HUES48 (cell line): Measurements from ENCODE around the gene SERINC5.
"Not testable (repeated sequence)": the region's sequence is repeated elsewhere in the genome, so short reads cannot be mapped to it uniquely, and the experiment has no call there.

Source experiments
- H3K27ac ChIP-seq: one replicate; pipeline ENCODE4 v1.7.0; 2013; ENCODE audit warnings: low read depth, low read length, inconsistent platforms
- H3K27me3 ChIP-seq: 2 replicates; pipeline ENCODE4 v1.6.1; 2013; ENCODE audit warnings: mild to moderate bottlenecking, low read length; ENCODE audit not compliant: control insufficient read depth, insufficient read depth
- H3K36me3 ChIP-seq: 2 replicates; pipeline ENCODE4 v1.6.1; 2013; ENCODE audit warnings: low read length; ENCODE audit not compliant: control insufficient read depth, insufficient read depth
- H3K4me1 ChIP-seq: 2 replicates; pipeline ENCODE4 v1.6.1; 2013; ENCODE audit warnings: mild to moderate bottlenecking, low read length; ENCODE audit not compliant: control insufficient read depth, insufficient read depth
- H3K4me3 ChIP-seq: 2 replicates; pipeline ENCODE4 v1.5.1; 2013; ENCODE audit warnings: mild to moderate bottlenecking, low read depth, low read length
- H3K9ac ChIP-seq: 2 replicates; pipeline ENCODE4 v1.6.1; 2013; ENCODE audit warnings: mild to moderate bottlenecking, low read depth, low read length, moderate library complexity
- H3K9me3 ChIP-seq: 2 replicates; pipeline ENCODE4 v1.6.1; 2013; ENCODE audit warnings: low read length; ENCODE audit not compliant: control insufficient read depth, insufficient read depth

Gene SERINC5

DNA sequence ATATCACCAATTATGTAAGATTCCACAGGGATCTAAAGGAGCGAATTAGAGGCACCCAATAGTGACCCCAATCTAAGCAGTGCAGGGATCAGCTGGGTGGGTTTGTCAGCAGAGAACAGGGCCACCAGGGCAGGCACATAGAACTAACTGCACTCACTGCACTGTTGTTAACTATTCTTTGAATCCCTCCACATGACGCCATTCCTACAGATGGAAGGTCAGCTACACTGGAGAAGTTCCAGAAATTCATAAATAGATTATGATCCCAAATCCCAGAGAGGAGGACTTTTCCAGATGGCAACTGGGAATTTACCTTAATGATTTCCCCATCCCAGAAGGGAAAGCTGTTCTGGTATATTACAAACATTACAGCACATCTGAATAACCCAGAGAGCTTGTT lies 136.5 kb downstream of the SERINC5 start:
- H3K27ac ChIP-seq: no peak overlapping the region
- H3K36me3 ChIP-seq: no peaks in the 10 kb centered on the region
- no peaks in the 10 kb centered on the region for H3K27me3 ChIP-seq
- no peaks in the 10 kb centered on the region for H3K9me3 ChIP-seq
- H3K4me3 ChIP-seq: no peak overlapping the region
- no peak overlapping the region for H3K9ac ChIP-seq
- no peaks in the 10 kb centered on the region for H3K4me1 ChIP-seq

DNA sequence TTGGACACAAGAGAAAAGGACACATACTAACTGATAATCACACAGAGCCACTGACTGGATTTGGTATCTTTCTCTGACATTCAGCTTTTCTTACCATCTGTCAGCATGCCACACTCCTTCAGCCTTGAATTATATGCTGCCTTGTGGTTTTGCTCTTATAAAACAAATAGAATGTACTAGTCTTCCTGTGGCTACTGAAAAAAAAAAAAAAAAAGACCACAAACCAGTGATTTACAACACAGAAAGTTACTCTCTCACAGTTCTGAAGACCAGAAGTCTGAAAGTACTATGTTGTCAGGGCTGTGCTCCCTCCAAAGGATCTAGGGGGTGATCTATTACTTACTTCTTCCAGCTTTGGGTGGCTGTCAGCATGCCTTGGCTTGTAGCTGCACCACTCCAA lies 138.4 kb downstream of the SERINC5 start:
- Histone ChIP-seq H3K9ac (no peak overlapping the region), H3K4me3 (no peak overlapping the region)

GRCh38 chr5:80116465-80116864 lies 139.4 kb downstream of the SERINC5 start:
- Histone ChIP-seq H3K4me1 (peaks cover 7% of the 10 kb centered on the region; the same call in 1 of the 2 replicates), H3K27me3 (no peaks in the 10 kb centered on the region), H3K9me3 (no peaks in the 10 kb centered on the region), H3K9ac (no peak overlapping the region), H3K36me3 (no peaks in the 10 kb centered on the region), H3K4me3 (no peak overlapping the region), H3K27ac (no peak overlapping the region)

More for the DNA sequence above, 138.4 kb downstream of the SERINC5 start:
- no peaks in the 10 kb centered on the region for H3K36me3 ChIP-seq
- no peak overlapping the region for H3K27ac ChIP-seq
- H3K27me3 ChIP-seq: no peaks in the 10 kb centered on the region
- H3K9me3 ChIP-seq: no peaks in the 10 kb centered on the region
- H3K4me1 ChIP-seq: no peaks in the 10 kb centered on the region

- Histone ChIP-seq H3K4me3 (no peak overlapping the region), H3K27ac (no peak overlapping the region), H3K9me3 (no peaks in the 10 kb centered on the region), H3K9ac (no peak overlapping the region), H3K4me1 (peaks cover 11% of the 10 kb centered on the region; the same call in 1 of the 2 replicates), H3K27me3 (no peaks in the 10 kb centered on the region), H3K36me3 (no peaks in the 10 kb centered on the region)
These were observed 139.8 kb downstream of the SERINC5 start for GRCh38 chr5:80116000-80116399.

DNA sequence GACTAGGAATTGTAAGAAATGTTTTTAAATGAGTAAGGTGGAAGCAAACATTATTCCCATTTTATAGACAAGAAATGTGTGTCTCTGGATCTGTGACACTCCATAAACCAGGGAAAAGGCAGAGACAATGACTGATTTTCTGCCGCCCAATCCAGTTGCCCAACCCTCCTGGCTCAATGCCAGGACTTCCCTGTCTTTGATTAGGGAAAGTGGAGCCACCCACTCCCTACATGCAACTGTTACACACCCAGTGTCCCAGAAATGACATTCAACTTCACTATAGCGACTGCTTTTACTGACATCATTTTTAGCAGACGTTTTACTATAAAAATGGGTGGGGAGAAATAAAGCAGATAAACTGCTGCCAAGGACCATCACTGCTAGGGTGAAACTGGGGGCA lies 141.0 kb downstream of the SERINC5 start:
- Histone ChIP-seq H3K9me3 (no peaks in the 10 kb centered on the region), H3K4me1 (peaks cover 19% of the 10 kb centered on the region), H3K27ac (no peak overlapping the region), H3K4me3 (no peak overlapping the region), H3K27me3 (no peaks in the 10 kb centered on the region), H3K9ac (no peak overlapping the region), H3K36me3 (no peaks in the 10 kb centered on the region)

DNA sequence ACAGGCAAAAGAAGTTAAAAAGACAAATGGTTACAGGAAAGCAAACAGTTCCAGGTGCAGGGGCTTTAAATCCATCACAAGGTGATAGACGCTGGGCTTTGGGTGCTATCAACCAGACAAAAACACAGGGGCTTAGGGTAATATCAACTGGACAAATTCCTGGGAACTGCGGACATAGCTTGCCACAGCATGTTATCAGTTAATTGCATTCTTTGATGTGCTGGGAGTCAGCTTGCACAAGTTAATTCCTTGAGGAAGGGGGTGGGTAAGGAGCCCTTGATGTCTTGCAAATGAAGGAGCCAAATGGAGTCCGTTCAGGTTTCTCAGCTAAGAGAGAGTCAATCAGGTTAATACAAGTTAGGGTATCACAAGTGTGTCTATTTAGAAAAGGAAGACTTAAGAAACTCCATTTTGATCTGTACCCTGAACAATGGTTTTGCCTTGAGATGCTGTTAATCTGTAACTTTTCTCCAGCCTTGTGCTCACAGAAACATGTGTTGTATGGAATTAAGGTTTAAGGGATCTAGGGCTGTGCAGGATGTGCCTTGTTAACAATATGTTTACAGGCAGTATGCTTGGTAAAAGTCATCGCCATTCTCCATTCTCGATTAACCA lies 144.4 kb downstream of the SERINC5 start:
- not testable (repeated sequence) for H3K9ac ChIP-seq, H3K9me3 ChIP-seq, H3K27me3 ChIP-seq, H3K4me3 ChIP-seq, H3K36me3 ChIP-seq
- H3K4me1 ChIP-seq: peaks cover 23% of the 10 kb centered on the region
- H3K27ac ChIP-seq: peak overlapping the region; percentile 62

- H3K4me1 ChIP-seq: peaks cover 23% of the 10 kb centered on the region
These were observed 146.0 kb downstream of the SERINC5 start for GRCh38 chr5:80109646-80110478.

DNA sequence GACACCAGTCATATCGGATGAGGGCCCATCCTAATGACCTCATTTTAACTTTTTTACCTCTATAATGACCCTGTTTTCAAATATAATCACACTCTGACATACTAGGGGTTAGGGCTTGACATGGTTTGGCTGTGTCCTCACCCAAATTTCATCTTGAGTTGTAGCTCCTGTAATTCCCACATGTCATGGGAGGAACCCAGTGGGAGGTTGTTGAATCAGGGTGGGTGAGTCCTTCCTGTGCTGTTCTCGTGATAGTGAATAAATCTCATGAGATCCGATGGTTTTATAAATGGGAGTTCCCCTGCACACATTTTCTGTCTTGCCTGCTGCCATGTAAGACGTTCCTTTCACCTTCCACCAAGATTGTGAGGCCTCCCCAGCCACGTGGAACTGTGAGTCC lies 148.9 kb downstream of the SERINC5 start:
- no peak overlapping the region for H3K9ac ChIP-seq
- H3K27ac ChIP-seq: no peak overlapping the region
- H3K36me3 ChIP-seq: no peaks in the 10 kb centered on the region
- no peaks in the 10 kb centered on the region for H3K27me3 ChIP-seq
- no peaks in the 10 kb centered on the region for H3K9me3 ChIP-seq
- peaks cover 21% of the 10 kb centered on the region for H3K4me1 ChIP-seq
- H3K4me3 ChIP-seq: no peak overlapping the region

More at GRCh38 chr5:80109646-80110478, 146.0 kb downstream of the SERINC5 start:
- Histone ChIP-seq H3K27ac (peak overlapping the region; percentile 62), H3K27me3 (no peaks in the 10 kb centered on the region), H3K4me3 (no peak overlapping the region), H3K36me3 (no peaks in the 10 kb centered on the region), H3K9ac (no peak overlapping the region), H3K9me3 (no peaks in the 10 kb centered on the region)

DNA sequence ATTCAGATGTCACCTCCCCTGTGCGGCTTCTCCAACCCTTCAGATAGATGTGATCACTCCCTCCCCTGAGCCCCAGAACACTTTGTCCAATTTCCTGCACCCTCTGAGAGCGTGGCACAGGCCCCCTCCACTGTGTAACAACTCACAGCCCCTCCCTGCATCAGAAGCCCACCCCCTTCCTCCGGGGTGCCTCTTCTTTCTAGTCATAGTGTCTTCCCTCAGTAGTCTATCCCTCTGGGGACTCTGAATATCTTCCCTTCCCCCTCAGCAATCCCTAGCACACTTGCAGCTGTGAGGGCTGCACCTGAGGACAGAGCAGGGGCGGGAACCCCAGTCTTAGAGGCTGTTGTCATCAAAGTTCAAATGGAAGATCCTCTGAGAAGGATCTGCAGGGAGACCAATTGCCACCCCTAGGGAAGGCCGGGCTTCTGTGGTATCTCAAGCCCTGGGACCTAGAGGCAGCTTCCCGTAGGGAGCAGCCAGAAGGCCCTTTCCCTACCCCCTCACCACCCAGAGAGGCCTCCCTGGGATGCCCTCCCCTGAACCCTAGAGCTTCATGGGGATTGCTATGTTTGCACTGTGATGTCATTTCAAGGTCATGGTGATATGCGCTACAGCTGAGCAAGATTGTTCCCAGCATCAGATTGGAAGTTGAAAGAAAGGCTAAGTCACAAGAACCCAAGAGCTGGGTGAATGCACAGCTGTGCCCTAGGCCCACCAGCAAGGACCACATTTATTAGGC lies 150.0 kb downstream of the SERINC5 start:
- Histone ChIP-seq H3K4me3 (no peak overlapping the region), H3K36me3 (no peaks in the 10 kb centered on the region), H3K27ac (no peak overlapping the region), H3K9ac (no peak overlapping the region), H3K9me3 (no peaks in the 10 kb centered on the region), H3K27me3 (no peaks in the 10 kb centered on the region), H3K4me1 (peaks cover 10% of the 10 kb centered on the region)

DNA sequence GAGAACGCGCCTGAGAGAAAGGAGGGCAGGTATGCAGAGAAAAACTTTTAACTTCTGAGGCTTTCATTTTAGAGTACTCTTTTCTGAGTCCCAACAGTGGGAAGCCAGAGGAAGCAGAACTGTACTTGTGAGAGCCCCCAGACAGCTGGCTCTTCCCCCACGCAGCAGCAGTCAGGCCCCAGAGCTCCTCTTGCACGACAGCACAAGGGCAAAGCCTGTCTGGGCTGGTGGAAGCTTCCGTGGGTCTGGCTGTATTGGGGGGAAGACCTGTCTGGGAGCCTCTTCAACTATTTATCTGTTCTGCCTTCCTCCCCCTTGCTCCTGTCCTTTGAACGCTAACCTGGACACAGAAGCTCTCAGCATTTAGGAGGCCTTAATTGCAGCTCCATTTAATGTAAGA lies 152.5 kb downstream of the SERINC5 start:
- Histone ChIP-seq H3K9ac (no peak overlapping the region), H3K4me3 (no peak overlapping the region), H3K4me1 (peaks cover under 1% of the 10 kb centered on the region; the same call in 1 of the 2 replicates), H3K9me3 (no peaks in the 10 kb centered on the region), H3K36me3 (no peaks in the 10 kb centered on the region), H3K27me3 (no peaks in the 10 kb centered on the region), H3K27ac (no peak overlapping the region)

GRCh38 chr5:80101993-80102392 lies 153.9 kb downstream of the SERINC5 start:
- Histone ChIP-seq H3K4me3 (no peak overlapping the region), H3K4me1 (peaks cover 14% of the 10 kb centered on the region), H3K9ac (no peak overlapping the region), H3K27me3 (no peaks in the 10 kb centered on the region), H3K9me3 (no peaks in the 10 kb centered on the region), H3K36me3 (no peaks in the 10 kb centered on the region), H3K27ac (no peak overlapping the region)
